ENCODE results near the gene PRKN.

DNA sequence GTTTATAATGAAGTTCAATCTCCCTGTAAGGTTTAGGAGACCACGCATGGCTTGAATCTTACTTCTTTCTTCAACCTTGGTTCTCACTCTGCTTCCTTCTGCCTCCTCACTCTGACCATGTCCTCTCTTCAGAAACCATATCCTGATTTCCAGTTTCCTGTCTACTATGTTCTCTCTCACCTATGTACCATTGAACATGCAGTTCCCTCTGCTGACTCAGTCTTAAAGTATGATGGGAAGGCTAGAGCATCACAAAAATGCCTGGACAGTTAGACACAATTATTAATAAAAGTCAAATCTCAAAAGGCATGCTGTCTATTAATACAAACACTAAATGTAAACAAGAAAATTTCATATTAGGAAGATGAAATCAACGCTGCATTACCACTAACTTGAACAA is 151.6 kb downstream of the PRKN start:
- TF ChIP-seq CTCF (IDR thresholded peaks at IDR 0.05; ENCODE audit: low read depth, low read length): no peak
- no peak for TF ChIP-seq MAX (IDR thresholded peaks at IDR 0.05; ENCODE audit: low read depth, low read length)
